DLD1 (cell line): ENCODE data around the gene CTCFL.

Experiments
- in situ Hi-C: cut with HindIII; loops from 2 replicates; pipeline ENCODE4 v1.10.0; 2017; ENCODE audit warnings: low sequenced_read_pairs

Gene CTCFL

GRCh38 chr20:57470666-57471495, 54.1 kb downstream of the CTCFL start:
- in situ Hi-C loops, result no loop called here

GRCh38 chr20:57470212-57470522, 54.8 kb downstream of the CTCFL start:
- in situ Hi-C loops, result no loop called here

- in situ Hi-C loops, result no loop called here
Observed at GRCh38 chr20:57469418-57470211, 55.3 kb downstream of the CTCFL start.

GRCh38 chr20:57468523-57469417, 56.2 kb downstream of the CTCFL start:
- in situ Hi-C loops, result no loop called here

- in situ Hi-C loops, result no loop called here
Observed at GRCh38 chr20:57467742-57468141, 57.2 kb downstream of the CTCFL start.

GRCh38 chr20:57465943-57466342, 59.0 kb downstream of the CTCFL start:
- in situ Hi-C loops, result no loop called here

- in situ Hi-C loops, result no loop called here
Observed at GRCh38 chr20:57465486-57465885, 59.5 kb downstream of the CTCFL start.

GRCh38 chr20:57464642-57465211, 60.2 kb downstream of the CTCFL start:
- in situ Hi-C loops, result no loop called here

GRCh38 chr20:57462781-57463180, 62.2 kb downstream of the CTCFL start:
- in situ Hi-C loops, result no loop called here

- in situ Hi-C loops, result no loop called here
Observed at GRCh38 chr20:57461726-57462125, 63.2 kb downstream of the CTCFL start.

GRCh38 chr20:57460781-57461465, 64.0 kb downstream of the CTCFL start:
- in situ Hi-C loops, result no loop called here

- in situ Hi-C loops, result no loop called here
Observed at GRCh38 chr20:57459897-57460296, 65.0 kb downstream of the CTCFL start.

GRCh38 chr20:57459278-57459677, 65.7 kb downstream of the CTCFL start:
- in situ Hi-C loops, result no loop called here

GRCh38 chr20:57458400-57459160, 66.4 kb downstream of the CTCFL start:
- in situ Hi-C loops, result no loop called here

- in situ Hi-C loops, result no loop called here
Observed at GRCh38 chr20:57457243-57458095, 67.5 kb downstream of the CTCFL start.

- in situ Hi-C loops, result no loop called here
Observed at GRCh38 chr20:57456116-57456515, 68.8 kb downstream of the CTCFL start.

GRCh38 chr20:57455386-57455785, 69.6 kb downstream of the CTCFL start:
- in situ Hi-C loops, result no loop called here

- in situ Hi-C loops, result no loop called here
Observed at GRCh38 chr20:57451795-57452661, 72.9 kb downstream of the CTCFL start.
